Metanephros (tissue), 1 donor: ENCODE measurements around the gene ARHGEF25. TPM values are rescaled to one million over a fixed set of nuclear protein-coding genes. Genes with fewer than 3 reads are reported as not detected.

Source experiments
- total RNA-seq: library from RNA; depleted of rRNA; stranded (reverse); fragments of >200 nt; gene quantifications from one replicate; pipeline ENCODE4 v1.2.3, GENCODE V29; 2014

ARHGEF25 gene
- 29.2 TPM for total RNA-seq

DNA sequence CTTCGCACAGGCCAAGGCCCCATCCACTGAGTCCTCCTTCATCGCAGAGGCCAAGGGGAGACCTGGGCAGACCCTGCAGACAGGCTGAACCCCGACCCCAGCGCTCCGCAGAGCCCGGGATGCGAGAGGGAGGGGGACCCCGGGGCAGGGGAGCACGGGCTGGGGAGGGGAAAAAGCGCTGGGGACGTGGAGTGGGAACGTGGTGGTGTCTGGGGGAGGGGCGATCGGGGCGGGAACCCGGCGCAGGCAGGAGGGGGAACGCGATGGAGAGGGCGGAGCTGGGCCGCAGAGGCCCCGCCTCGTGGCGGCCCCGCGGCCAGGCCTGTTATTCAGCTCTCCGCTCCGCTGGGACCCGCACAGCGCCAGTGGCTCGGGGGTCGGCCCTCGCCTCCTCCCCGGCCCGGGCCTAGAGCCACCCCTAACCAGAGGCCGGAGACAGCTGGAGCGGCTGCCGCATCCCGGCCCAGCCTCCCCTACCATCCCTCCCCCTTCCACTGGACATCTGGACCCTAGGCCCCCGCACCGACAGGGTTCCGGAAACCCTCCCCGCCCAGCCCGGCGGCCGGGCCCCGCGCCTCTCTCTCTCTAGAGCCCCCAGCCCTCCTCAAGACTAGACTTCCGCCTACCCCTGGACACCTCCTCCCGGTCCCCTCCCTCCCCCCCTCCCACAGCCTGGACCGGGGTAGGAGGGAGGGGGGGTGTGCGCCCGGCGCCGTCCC, at the start of gene ARHGEF25:
TSS of gene ARHGEF25 (plus strand) at position 328 of the 719 bp plus-strand sequence. CDS start 460 bp downstream, outside the sequence.

DNA sequence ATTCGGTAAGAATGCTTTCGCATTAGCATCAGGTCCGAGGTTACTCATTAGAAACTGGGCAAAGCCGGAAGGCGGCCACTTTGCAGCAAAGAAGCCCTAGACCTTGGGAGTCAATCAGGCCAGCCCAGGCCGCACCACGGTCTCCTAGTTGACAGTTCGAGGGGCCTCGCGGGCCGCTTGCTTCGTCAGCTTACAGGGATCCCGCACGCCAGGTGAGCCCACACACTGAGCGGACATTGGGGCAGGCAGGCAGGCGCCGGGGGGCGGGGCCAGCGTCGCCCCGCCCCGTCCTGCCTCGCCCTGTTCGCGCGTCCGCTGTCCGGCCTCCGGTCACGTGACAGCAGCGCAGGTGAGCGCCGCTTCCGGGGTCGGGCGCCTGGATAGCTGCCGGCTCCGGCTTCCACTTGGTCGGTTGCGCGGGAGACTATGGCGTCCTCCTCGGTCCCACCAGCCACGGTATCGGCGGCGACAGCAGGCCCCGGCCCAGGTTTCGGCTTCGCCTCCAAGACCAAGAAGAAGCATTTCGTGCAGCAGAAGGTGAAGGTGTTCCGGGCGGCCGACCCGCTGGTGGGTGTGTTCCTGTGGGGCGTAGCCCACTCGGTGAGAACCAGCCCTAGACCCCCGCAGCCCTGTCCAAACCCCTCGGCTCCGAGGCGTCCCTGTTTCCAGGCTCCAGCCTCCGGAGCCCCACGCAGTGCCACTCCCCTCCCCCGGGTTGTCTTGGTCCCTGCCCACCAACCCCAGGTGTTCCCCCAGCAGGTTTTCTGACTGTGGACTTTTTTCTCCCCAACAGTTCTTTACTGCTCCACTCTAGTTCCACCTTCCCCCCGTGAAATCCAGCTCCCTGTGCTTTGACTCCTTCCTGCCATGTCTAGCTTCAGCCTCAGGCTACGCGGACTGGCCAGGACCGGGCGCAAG, 20.1 kb upstream of the ARHGEF25 start, which contains the start of gene PIP4K2C:
TSS of gene PIP4K2C (plus strand) at position 329 of the 918 bp plus-strand sequence. CDS start at position 427, 98 bp downstream.

GRCh38 chr12:57604454-57604991, 6.7 kb upstream of the ARHGEF25 start, which contains the start of gene DTX3:
DTX3 (plus strand) TSS chr12:57604824; CDS start chr12:57606518, 1,694 bp downstream.

DNA sequence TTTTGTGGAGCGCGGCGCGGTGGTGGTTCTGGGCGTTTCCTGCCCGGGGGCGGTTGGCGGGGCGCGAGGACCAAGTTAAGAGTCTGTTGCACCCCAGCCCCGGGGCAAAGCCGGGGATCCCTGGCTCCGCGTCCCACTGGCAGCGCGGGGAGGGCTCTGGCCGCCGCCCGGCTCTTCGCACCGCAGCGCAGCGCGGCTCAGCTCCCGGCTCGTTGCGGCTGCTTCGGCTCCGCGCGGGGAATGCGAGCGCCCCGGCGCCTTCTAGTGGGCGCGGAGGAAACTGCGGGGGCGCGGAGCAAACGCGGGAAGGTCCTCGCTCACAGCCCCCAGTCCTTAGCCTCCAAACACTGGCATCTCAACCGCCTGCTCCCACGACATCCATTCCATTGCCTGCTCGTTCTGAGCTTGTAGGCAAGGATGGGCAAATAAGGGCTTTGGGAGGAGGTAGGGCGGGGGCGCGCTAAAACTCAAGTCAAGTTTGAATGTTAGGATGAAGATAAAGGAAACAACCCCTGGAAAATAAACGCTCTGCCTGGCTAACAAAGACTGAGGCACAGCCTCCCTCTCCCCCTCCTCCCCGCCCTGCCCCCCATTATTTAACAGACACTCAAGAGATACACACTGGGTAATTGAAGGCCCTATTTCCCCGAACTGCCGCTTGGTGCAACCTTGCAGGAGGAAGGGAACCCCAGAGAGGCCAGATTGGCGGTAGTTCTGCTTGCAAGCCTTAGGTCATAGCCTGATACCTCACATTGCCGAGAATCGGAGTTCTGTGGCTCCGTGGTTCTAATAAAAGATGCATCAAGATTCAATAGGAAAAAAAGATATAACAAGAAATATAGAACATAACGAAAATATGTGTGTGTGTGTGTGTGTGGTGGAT, 22.0 kb downstream of the ARHGEF25 start, which contains the start of gene B4GALNT1:
TSS of gene B4GALNT1 (minus strand) at position 244 of the 883 bp plus-strand sequence. CDS start 1,069 bp downstream, outside the sequence.

Other genes starting within 250 kb of the ARHGEF25 start
- 51.6 TPM for gene R3HDM2, start 180.4 kb upstream of the ARHGEF25 start, total RNA-seq
- 0.41 TPM for gene INHBC, start 176.7 kb upstream of the ARHGEF25 start, total RNA-seq
- 0.23 TPM for gene INHBE, start 156.1 kb upstream of the ARHGEF25 start, total RNA-seq
- gene GLI1, start 151.7 kb upstream of the ARHGEF25 start, total RNA-seq = 13.4 TPM
- 10.7 TPM for gene ARHGAP9, start 131.6 kb upstream of the ARHGEF25 start, total RNA-seq
- gene MARS1, start 123.4 kb upstream of the ARHGEF25 start, total RNA-seq = 95.8 TPM
- 45.3 TPM for gene DDIT3, start 90.9 kb upstream of the ARHGEF25 start, total RNA-seq
- 32.7 TPM for gene MBD6, start 88.6 kb upstream of the ARHGEF25 start, total RNA-seq
- gene DCTN2, start 64.2 kb upstream of the ARHGEF25 start, total RNA-seq = 85.7 TPM
- gene KIF5A, start 61.4 kb upstream of the ARHGEF25 start, total RNA-seq = 0.35 TPM
- 22.2 TPM for gene PIP4K2C, start 20.2 kb upstream of the ARHGEF25 start, total RNA-seq
- gene DTX3, start 6.6 kb upstream of the ARHGEF25 start, total RNA-seq = 44.4 TPM
- gene B4GALNT1, start 21.8 kb downstream of the ARHGEF25 start, total RNA-seq = 1.3 TPM
- gene OS9, start 82.7 kb downstream of the ARHGEF25 start, total RNA-seq = 124 TPM
- gene AGAP2, start 127.3 kb downstream of the ARHGEF25 start, total RNA-seq = 2.9 TPM
- gene TSPAN31, start 133.6 kb downstream of the ARHGEF25 start, total RNA-seq = 41.7 TPM
- gene CDK4, start 140.9 kb downstream of the ARHGEF25 start, total RNA-seq = 87.5 TPM
- gene MARCHF9, start 143.7 kb downstream of the ARHGEF25 start, total RNA-seq = 8.9 TPM
- gene CYP27B1, start 155.6 kb downstream of the ARHGEF25 start, total RNA-seq = 1.1 TPM
- gene METTL1, start 160.7 kb downstream of the ARHGEF25 start, total RNA-seq = 10.3 TPM
- gene EEF1AKMT3, start 161.2 kb downstream of the ARHGEF25 start, total RNA-seq = 11.1 TPM
- 15.0 TPM for gene TSFM, start 171.4 kb downstream of the ARHGEF25 start, total RNA-seq
- 5.0 TPM for gene AVIL, start 207.3 kb downstream of the ARHGEF25 start, total RNA-seq
- 130 TPM for gene CTDSP2, start 235.3 kb downstream of the ARHGEF25 start, total RNA-seq